Measurements from ENCODE around the gene CUEDC1.

GRCh38 chr17:57853695-57854094 lies 101.5 kb downstream of the CUEDC1 start:
- TF ChIP-seq CTCF (IDR thresholded peaks at IDR 0.05) (no peak), POLR2A (IDR thresholded peaks at IDR 0.05) (no peak)

Data from lower leg skin (tissue), 3 donors.